Lung (tissue), 12 donors: ENCODE results near the gene PANX2. TPM values are rescaled to one million over a fixed set of nuclear protein-coding genes. Genes with fewer than 3 reads are reported as not detected.

ENCODE experiments used
- ATAC-seq: fragments of 200-7000 bp; cut with Tn5 transposase; one replicate; pipeline ENCODE4 v1.9.1; 2020; ENCODE audit warnings: moderate number of reproducible peaks; ENCODE audit not compliant: insufficient read depth, low FRiP score
- DNase-seq, 3 donors: peaks; one replicate each; pipeline ENCODE4 v3.0.0-alpha.2; 2013 to 2017
- H3K27ac ChIP-seq, 2 donors: one replicate each; pipeline ENCODE4 v1.5.1; 2013; ENCODE audit warnings: mild to moderate bottlenecking in 2 of 2, moderate library complexity in 2 of 2, control low read depth in 1 of 2, inconsistent platforms in 1 of 2, low read depth in 1 of 2, low read length in 1 of 2
- H3K27me3 ChIP-seq, 3 donors: one replicate each; pipeline ENCODE4 v1.5.1; 2013; ENCODE audit warnings: low read length in 2 of 3; ENCODE audit not compliant: control insufficient read depth in 3 of 3, insufficient read depth in 3 of 3
- H3K36me3 ChIP-seq, 4 donors: one replicate each; pipeline ENCODE4 v1.5.1; 2013; ENCODE audit warnings: low read length in 4 of 4, mild to moderate bottlenecking in 1 of 4, moderate library complexity in 1 of 4; ENCODE audit not compliant: control insufficient read depth in 4 of 4, insufficient read depth in 4 of 4
- H3K4me1 ChIP-seq, 5 donors: one replicate each; pipeline ENCODE4 v1.5.1; 2013; ENCODE audit warnings: low read length in 5 of 5, mild to moderate bottlenecking in 2 of 5, moderate library complexity in 1 of 5; ENCODE audit not compliant: control insufficient read depth in 5 of 5, insufficient read depth in 5 of 5
- H3K4me3 ChIP-seq: one replicate; pipeline ENCODE4 v1.5.1; 2013; ENCODE audit warnings: mild to moderate bottlenecking, control low read depth, moderate library complexity
- H3K9ac ChIP-seq, 2 donors: one replicate each; pipeline ENCODE4 v1.5.1; 2013; ENCODE audit warnings: low read length in 2 of 2, control low read depth in 1 of 2; ENCODE audit not compliant: insufficient read depth in 1 of 2
- H3K9me3 ChIP-seq, 4 donors: one replicate each; pipeline ENCODE4 v1.5.1; 2013; ENCODE audit warnings: low read length in 3 of 4, mild to moderate bottlenecking in 1 of 4, moderate library complexity in 1 of 4; ENCODE audit not compliant: control insufficient read depth in 4 of 4, insufficient read depth in 3 of 4
- WGBS, 2 donors: extraction: QIAGEN DNeasy Blood & Tissue Kit; methylation state at CpG; one replicate each; pipeline ENCODE4 v1.1.7; 2013; 5-methylcytosine and 5-hydroxymethylcytosine counted together
- polyA plus RNA-seq, 2 donors: library from polyadenylated mRNA; stranded (reverse); fragments of 200-250 nt; gene quantifications; one replicate each; pipeline ENCODE4 v1.2.1, GENCODE V29; 2013
- total RNA-seq, 2 donors: library from RNA; depleted of rRNA in 1 of 2; stranded (reverse); fragments of >200 nt in 1 of 2; gene quantifications; one replicate each; pipeline ENCODE4 v1.2.1, GENCODE V29; 2014 to 2021
- TF ChIP-seq, protein P1 (sequence below): IDR thresholded peaks from 2 replicates; pipeline ENCODE4 v1.5.1; 2012; ENCODE audit warnings: mild to moderate bottlenecking; ENCODE audit errors: control extremely low read depth, extremely low read depth
- donor health status: control.
- donor health status: control.
- donor health status: Bipolar disorder and iron deficiency.
- donor health status: healthy.
- donor health status: DM: yes; HTN: yes; CAD: no.

PANX2 gene
- total and polyA plus RNA-seq, 4 donors = 1.00 to 3.9 (median 2.6) TPM

DNA sequence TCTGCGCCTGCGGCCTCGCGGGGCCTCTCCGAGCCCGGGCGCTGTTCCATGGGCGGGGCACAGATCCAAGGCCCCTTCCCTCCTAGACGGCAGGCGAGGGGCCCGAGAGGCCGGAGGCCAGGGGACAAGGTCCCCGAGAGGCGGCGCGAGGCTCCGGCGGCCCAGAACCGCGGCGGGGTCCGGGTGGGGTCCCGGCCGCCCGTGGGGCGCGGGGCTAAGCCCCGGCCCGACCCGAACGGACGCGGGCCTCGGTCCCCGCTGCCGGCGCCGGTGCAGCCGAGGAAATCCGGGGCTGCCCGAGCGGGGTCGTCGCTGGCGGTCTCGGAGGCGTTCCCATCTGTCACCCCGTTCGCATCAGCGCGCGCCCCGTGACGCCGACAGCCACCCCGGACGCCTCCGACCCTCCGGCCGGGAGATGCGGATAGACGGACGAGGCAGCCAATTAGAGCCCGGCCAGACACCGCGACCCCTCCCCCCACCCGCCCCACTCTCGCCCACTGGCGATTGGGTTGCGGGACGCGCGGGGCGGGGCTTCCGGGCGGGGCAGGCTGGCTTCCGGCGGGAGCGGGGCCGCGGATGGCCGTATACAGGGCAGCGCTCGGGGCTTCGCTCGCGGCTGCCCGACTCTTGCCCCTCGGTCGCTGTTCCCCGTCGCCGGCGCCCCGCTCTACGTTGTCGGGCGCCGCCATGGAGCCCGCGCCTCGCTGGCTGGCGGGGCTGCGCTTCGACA lies 30.1 kb downstream of the PANX2 start, which contains the start of gene SELENOO:
SELENOO (plus strand) TSS at position 551 of the 730 bp plus-strand sequence; CDS start at position 577, 26 bp downstream.
- ATAC-seq (peak; percentile 97), DNase-seq (peak; percentile 93 to 96 (median 95))
- peak within 1 kb of the TSS in 1 of 2 donors; percentile 42 for H3K9ac ChIP-seq
- H3K36me3 ChIP-seq = peaks cover 4 to 32% (median 13%) of the 10 kb centered on the region in 4 donors
- peaks cover 0 to 17% (median 0%) of the 10 kb centered on the region in 5 donors for H3K4me1 ChIP-seq
- H3K27me3 ChIP-seq = no peaks in the 10 kb centered on the region
- TF ChIP-seq, protein P1, sequence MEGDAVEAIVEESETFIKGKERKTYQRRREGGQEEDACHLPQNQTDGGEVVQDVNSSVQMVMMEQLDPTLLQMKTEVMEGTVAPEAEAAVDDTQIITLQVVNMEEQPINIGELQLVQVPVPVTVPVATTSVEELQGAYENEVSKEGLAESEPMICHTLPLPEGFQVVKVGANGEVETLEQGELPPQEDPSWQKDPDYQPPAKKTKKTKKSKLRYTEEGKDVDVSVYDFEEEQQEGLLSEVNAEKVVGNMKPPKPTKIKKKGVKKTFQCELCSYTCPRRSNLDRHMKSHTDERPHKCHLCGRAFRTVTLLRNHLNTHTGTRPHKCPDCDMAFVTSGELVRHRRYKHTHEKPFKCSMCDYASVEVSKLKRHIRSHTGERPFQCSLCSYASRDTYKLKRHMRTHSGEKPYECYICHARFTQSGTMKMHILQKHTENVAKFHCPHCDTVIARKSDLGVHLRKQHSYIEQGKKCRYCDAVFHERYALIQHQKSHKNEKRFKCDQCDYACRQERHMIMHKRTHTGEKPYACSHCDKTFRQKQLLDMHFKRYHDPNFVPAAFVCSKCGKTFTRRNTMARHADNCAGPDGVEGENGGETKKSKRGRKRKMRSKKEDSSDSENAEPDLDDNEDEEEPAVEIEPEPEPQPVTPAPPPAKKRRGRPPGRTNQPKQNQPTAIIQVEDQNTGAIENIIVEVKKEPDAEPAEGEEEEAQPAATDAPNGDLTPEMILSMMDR = no peak
- H3K27ac ChIP-seq = peak within 1 kb of the TSS; percentile 86 to 88
- 0% methylated on average over 31 to 105 of the region's 105 CpGs for WGBS, 2 donors
- no peaks in the 10 kb centered on the region for H3K9me3 ChIP-seq
- peak within 1 kb of the TSS; percentile 91 for H3K4me3 ChIP-seq

DNA sequence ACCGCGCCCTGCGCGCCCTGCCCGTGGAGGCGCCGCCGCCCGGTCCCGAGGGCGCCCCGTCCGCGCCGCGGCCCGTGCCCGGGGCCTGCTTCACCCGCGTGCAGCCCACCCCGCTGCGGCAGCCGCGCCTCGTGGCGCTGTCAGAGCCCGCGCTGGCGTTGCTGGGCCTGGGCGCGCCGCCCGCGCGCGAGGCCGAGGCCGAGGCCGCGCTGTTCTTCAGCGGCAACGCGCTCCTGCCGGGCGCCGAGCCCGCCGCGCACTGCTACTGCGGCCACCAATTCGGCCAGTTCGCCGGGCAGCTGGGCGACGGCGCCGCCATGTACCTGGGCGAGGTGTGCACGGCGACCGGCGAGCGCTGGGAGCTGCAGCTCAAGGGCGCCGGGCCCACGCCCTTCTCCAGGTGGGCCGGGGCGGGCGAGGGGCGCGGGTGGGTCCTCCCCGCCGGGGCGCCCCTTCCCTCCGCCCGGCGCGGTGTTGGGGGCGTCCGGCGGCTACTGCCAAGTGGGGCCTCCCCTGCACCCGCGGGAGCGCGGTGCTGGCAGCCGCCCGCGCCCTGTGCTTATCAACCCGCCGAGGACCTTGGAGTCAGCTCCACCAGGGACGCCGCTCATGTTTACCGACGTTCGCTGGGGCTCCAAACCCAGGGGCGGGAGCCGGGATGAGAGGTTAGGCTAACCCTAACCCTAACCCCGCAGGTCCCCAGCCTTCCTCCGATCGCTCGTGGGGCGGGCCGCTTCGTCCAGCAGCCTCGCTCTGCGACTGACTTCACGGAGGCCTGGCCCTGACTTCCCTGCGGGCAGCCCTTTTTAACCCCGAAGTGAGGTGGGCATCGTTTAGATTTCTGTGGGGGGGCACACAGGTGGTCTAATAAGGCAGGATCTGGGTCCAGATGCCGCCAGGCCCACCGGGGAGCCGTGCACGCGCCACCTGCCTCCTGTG lies 30.9 kb downstream of the PANX2 start:
- H3K4me3 ChIP-seq = peak overlapping the region; percentile 91
- peaks cover 0 to 17% (median 0%) of the 10 kb centered on the region in 5 donors for H3K4me1 ChIP-seq
- DNase-seq (peak in 1 of 3 donors; percentile 42), ATAC-seq (peak; percentile 23)
- H3K27ac ChIP-seq = peak overlapping the region; percentile 86 to 88
- H3K9ac ChIP-seq = peak overlapping the region in 1 of 2 donors; percentile 42
- no peaks in the 10 kb centered on the region for H3K27me3 ChIP-seq
- TF ChIP-seq, protein P1 = no peak
- peaks cover 4 to 31% (median 13%) of the 10 kb centered on the region in 4 donors for H3K36me3 ChIP-seq
- WGBS, 2 donors = 2 to 3% methylated on average over 83 to 115 of the region's 115 CpGs
- no peaks in the 10 kb centered on the region for H3K9me3 ChIP-seq

GRCh38 chr22:50202130-50202666 lies 31.7 kb downstream of the PANX2 start:
- H3K27me3 ChIP-seq = no peaks in the 10 kb centered on the region
- H3K27ac ChIP-seq = no peak overlapping the region
- DNase-seq = no peak
- TF ChIP-seq, protein P1 = no peak
- 74 to 77% methylated on average over 13 of the region's 13 CpGs for WGBS, 2 donors
- peaks cover 0 to 17% (median 0%) of the 10 kb centered on the region in 5 donors for H3K4me1 ChIP-seq
- peak overlapping the region in 1 of 2 donors; percentile 42 for H3K9ac ChIP-seq
- H3K4me3 ChIP-seq = peak overlapping the region; percentile 91
- H3K36me3 ChIP-seq = peaks cover 4 to 30% (median 15%) of the 10 kb centered on the region in 4 donors
- no peaks in the 10 kb centered on the region for H3K9me3 ChIP-seq
- no peak for ATAC-seq
